GM21576 (cell line): Measurements from ENCODE around the gene KCNT1.

Experiments used
- ATAC-seq: cut with Tn5 transposase; IDR thresholded peaks from one replicate; pipeline ENCODE4 v1.9.1; 2021; ENCODE audit warnings: mild to moderate bottlenecking, moderate library complexity; ENCODE audit not compliant: unreplicated experiment

The KCNT1 gene

DNA sequence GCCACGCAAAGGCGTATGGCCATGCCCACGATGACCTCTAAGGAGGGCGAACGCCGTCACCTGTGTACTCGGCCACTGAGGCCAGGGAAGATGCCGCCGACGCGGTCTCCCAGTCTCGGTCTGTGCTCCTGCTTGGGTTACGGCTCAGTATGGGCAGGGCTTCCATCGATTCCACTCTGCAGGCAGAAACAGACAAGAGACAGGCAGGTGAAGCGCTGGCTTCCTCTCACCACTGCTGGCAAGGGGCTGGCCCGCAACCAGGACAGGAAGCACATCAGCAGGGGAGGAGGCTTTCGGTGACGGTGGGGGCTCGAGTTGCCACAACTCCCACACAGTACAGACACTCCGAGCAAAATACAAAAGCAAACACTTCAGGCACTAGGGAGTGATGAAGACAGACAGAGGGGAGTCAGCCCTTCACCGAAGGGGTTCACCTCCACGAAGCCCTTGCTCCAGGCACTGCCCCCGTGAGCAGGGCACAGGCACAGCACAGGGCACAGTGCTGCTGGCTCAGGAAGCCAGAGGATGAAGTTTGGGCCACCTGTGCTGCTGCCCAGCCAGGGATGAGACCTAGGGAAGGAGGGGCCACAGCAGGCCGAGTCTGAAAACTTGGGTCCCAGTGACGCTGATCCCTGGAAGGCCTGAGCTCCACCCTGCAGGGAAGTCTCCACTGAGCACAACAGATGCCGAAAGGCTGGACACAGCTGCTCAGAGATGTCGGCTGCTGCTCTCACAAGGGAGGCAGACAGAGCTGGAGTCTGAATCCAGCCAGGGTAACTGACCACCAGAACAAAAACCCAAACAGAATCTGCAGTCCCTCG, 114.1 kb downstream of the KCNT1 start:
- ATAC-seq, result no peak

DNA sequence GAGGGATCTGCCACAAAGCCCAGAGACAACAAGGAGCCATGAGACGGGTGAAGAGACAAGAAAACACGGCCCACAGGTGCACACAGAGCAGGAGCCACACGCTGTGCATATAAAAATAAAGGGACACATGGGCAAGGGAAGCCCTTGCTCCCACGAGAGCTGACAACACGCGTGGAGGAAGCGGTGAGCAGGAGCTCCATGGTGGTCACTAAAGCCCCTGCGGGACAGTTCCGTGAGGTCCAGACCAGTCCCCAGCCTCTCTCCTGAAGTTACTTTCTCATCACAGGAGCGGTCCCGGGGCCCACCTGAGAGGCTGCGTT, 114.6 kb downstream of the KCNT1 start:
- ATAC-seq, result no peak

DNA sequence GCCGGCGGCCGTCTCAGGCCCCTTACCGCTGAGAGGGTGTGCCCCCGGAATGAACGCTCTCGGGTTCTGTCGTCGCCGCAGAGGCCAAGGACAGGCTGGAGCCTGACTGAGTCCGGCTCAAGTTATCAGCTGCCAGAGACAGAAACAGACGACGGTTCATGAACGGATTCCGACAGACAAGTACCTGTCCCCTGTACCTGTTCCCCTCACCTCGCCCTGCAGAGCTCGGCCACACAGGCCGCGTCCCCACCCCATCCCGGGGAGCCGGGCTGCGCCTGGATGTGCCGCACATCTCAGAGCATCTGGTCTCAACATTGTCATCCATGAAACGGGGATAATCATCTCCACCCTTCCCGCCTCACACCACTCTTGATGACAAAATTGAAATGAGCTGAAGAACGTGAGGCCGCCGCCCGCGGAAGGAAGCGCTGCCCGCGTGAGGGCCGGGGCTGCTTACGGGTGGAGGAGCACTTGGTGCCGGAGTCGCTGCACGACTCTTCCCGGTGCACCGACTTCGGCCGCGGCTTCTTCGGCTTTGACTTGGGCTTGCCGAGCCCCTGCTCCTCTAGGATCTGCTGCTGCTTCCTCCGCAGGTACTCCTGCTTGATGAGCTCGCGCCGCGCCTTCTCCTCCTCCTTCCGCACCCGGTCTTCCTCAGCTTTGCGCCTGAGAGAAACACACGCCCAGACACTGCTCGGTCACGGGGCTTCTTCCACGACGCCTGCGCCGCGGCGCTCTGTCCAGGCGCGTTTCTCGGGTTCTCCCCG, 116.1 kb downstream of the KCNT1 start:
- ATAC-seq, result no peak

DNA sequence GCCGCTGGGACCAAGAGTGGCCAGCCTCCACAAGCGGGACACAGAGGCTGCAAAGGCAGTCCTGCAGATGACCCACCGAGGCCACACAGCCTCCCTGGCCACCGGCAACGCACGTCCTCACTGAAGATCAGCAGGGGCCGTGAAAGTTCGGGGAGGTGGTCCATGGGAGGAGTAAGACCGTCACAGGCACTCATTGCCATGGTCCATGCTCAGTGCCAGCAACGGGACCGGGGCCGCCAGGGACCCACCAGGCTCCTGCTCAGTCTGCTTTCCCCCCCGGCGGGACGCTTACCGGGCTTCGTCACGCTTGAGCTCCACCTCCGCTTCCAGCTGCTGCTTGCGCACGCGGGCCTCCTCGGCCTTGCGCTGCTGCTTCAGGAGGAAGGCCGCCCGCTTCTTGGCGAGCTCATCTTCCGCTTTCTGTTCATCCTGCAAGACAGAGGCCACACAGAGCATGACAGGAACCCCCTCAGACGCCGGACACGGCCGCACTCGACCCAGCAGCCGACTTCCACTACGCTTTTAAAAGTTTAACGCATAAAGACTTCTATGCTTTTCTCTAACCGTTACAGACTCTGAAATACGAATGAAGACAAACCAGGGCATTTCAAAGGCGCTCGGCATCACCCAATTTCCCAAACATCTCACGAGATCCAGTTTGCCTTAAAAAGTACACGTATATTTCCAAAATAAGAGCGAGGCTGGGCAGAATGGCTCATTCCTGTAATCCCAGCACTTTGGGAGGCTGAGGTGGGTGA, 116.9 kb downstream of the KCNT1 start:
- no peak for ATAC-seq

DNA sequence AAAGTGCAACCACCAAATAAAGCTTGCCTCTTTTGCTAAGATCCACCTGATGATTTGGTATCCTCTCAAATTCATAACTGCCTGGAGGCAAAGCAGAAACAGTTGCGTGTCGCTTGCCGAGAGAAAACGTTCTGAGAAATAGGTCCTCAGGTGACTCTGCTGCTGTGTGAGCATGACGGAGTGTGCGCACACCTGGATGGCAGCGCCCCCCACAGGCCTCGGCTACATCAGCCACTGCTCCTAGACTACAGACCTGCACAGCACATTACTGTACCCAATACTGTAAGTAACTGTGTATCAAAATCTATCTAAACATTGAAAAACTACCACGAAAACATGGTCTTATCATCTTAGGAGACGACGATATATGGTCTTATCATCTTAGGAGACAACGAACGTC, 117.9 kb downstream of the KCNT1 start:
- no peak for ATAC-seq

DNA sequence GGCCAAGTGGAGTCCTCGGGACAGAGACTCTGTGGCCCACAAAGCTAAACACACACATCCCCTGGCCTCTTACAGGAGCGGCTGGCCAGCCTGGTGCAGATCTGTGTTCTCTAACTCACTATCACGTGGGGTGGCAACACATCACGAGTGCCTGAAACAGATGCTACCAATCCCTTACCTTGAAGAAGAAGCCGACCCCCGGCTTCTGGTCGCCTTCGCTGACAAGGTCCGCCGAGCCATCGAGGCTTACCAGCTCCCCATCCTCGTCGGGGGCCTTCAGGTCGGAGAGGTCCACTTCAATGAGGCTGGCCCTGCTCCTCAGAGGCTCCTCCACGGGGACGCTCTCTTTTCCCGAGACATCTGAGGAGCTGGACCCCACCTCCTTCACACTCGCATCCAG, 118.7 kb downstream of the KCNT1 start:
- ATAC-seq, result no peak

DNA sequence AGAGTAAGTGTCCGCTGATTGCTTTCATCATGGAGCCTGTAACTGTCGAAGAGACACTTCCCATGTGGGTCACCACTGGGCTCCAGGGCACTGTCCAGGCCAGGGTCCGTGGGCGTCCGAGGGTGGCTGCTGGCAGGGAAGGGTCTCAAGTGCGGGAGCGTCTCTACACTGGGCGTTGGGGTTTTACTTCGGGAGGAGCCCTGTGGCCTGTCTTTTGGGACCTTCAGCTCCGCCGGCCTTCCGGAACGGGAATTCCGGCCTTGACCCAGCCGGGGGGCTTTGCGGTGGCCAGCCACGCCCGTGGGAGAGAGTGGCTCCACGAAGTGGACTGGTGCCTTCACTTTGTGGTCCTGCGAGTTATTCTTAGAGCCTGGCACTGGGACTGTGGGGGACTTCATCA, 119.1 kb downstream of the KCNT1 start:
- ATAC-seq, result no peak

DNA sequence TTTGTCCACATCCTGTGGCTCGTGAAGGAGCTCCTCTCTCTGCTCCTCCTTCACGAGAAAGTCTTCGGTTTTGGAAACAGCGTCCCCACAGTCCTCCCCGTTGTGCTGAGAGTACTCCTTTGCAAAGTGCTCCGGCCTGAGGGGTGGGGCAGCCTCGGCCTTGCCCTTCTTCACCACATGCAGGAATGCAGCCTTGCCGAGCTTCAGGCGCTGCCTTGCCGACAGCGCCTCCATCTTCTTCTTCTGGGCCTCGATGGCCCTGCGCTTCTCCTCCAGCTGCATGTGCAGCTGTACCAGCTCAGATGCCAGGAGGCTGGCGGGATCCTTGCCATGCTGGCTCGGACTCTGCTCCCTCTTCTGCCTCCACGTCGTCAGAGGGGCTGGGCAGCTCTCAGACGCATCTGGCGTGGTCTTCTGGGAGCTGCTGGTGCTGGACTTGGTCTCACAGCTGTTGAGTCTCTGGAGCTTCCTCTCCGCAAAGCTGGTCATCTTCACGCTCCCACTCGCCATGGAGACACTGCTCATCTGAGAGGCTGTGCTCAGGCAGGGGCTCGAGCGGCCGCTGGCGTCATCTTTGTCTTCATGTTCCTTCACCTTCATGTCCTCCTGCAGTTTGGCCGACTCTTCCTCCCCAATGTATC, 119.9 kb downstream of the KCNT1 start:
- no peak for ATAC-seq

DNA sequence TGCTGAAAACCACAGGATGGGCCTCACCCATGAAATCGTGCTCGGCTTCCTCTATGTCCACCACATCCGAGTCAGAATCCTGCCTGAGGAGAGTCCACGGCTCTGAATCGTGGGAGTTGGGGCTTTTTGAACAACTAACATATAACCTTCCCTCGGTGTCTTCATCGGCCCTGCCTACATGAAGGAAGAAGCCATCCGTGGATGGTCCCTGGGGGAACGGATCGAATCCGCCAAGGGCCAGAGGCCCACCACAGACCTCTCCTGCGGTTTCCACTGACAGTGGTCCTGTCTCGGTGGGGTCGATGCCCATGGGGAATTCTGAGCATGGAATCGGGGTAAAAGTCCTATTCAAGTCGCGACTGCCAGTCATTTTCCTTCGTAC, 120.4 kb downstream of the KCNT1 start:
- no peak for ATAC-seq

DNA sequence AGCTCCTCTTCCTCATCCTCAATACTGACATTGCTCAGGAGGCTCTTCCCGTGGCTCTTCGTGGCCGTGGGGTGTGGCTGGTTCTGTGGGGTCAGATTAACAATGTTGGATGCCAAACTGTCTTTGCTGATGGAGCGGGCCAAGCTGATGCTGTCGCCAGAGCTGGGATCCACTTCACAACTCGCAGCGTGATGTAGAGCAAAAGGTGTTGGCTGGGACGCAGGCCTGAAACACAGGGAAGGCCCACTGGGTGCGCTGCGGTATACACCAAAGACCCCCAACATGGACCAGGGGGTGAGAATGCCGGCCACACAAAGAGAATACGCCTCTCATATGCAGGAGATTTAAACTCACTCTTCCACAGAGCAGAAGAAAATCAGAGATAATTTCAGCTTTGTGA, 121.1 kb downstream of the KCNT1 start:
- ATAC-seq, result no peak

DNA sequence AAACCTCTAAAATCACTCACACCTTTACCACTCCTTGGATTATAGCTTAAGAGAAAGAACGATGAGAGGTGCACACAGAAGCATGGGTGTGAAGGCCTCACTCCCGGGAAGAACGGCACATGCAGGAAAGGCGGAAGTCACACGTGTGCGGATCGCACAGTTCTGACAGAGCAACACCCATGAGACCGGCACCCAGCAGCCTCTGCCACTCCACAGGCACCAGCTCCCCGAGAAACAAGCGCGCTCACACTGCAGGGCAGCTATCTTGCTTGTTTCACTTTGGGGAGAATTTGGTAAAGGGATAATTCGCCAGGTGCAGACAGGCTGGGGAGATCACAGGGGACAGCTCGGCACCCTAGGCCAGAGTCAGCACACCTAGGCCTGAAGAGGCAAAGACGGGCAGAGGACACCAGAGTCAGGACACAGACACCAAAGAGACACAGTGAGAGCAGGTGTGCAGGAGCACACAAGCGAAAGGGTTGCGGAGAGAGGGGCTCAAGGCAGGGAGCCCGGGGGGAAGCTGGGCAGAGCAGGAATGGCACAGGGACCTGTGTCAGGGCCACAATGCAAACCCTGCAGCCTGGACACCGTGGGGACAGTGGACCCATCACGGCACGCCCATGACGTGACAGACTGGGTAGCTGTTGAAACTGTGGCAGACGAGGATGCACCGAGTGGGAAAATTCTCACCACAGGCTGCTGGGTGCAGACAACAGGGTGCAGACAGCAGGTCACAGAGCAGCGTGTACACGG, 123.6 kb downstream of the KCNT1 start:
- ATAC-seq, result no peak

DNA sequence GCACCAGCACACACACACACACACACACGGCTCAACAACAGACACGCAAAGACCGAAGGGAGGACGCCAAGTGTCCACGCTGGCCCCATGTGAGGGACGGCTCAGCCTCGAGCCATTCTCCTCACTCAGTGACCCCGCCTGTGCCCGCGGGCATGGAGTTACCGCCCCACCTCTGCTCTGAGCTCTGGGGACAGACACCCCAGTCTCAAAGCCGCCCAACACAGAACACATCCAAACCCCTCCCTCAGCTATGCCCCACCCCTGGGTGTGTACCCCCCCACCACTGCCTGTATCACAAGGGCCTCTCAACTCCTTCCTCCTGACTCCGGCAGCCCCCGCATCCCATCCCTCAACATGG, 124.2 kb downstream of the KCNT1 start:
- ATAC-seq, result no peak

DNA sequence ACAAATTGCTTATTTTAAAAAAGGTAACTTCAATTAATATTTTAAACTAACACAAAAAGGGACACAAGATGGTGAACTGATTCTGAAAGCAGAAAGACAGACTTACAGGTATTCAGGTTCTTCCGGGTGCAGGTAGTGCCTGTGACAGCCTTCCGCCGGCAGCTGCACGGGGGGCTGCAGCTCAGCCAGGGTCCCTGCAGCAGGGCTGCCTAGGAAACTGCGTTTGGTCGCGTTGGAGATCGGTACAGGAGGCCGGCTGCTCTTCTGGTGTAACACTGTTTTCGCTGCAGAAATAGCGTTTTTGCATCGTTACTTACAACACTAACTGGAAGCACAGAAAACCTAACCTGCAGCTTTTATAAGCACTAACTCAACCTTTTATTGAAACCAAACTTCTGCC, 125.3 kb downstream of the KCNT1 start:
- no peak for ATAC-seq

DNA sequence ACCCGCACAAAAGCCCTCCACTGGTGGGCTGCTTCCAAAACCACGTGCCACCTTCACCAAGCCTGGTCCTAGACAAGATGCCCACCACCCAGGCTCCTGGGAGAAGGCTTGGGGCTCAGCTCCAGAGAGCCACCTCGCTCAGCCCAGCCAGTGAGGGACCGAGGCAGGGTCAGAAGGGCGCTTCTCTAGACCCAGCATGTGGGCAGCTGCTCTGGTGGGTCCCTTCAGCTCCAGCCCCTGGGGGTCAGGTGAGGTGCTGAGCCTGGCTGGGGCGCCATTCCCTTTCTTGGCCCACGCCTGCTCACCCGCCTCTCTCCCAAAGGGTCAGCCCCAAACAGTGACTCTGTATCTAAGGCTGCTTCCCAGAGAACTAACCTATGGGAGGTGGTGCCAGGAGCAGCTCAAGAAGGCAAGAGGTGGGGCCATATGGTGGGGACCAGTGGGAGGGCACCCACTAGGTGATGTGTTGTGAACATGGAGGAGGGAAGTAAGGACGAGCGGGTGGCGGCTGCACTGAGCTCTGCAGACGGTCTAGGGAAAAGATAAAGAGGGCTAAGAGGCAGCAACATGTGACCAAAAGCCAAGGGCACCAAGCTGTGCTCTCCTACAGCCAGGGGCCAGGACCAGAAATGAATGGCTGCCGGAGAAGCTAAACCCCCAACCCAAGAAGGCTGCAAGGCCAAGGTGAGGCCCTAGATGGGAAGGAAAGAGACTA, 126.0 kb downstream of the KCNT1 start:
- ATAC-seq, result no peak

DNA sequence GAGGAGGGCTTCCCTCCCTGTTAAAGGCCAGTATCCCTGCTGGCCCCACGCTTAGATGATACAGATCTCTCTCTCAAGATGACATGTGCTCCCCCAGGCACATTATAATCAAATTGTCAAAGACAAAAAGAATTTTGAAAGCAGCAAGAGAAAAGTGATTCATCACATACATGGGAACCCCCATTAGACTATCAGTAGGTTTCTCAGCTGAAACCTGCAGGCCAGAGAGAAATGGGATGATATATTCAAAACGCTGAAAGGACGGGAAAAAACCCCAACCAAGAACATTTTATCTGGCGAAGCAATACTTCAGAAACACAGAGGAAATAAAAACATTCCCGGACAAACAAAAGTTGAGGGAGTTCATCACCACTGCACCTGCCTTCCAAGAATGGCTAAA, 126.7 kb downstream of the KCNT1 start:
- ATAC-seq, result no peak

DNA sequence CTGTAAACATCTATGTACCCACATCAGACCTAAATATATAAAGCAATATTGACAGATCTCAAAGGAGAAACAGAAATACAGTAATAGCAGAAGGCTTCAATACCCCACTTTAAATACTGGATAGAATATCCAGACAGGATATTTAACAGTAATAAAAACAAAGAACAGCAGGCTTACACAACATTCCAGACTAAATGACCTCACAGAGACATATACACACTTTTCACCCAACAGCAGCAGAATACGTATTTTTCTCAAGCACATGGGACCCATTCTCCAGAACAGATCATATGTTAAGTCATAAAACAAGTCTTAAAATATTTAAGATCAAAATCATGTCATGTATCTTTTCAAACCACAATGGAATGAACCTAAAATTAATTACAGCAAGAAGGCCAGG, 128.5 kb downstream of the KCNT1 start:
- ATAC-seq, result no peak

DNA sequence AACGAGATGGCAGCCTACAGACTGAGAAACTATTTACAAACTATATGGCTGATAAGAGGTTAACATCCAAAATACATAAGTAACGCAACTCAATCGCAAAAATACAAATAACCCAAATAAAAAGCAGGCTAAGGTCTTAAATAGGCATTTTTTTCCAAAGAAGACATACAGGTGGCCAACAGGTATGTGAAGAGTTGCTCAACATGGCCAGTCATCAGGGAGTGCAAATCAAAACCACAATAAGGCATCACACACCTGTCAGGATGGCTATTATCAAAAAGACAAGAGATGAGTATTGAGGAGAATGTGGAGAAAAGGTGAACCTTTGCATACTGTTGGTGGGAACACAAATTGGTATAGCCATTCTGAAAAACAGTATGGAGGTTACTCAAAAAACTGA, 131.9 kb downstream of the KCNT1 start:
- no peak for ATAC-seq

DNA sequence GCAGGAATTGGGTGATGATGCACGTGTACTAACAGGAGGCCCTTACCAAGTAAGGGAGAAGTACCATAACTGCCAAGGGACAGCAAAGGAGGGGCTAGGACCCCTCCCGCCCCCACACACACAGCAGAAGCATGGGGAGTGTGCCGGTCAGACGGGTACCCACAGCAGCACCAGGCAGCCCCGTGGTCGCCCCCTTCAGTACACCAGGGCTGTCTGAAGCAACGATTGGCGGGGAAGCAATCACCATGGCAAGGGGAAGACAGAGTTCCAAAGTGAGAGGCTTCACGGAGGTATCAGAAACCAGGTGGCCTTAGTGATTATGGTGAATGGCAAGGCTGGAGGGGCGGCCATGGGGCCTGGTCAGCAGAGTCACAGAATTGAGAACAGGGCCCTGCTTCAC, 133.1 kb downstream of the KCNT1 start:
- no peak for ATAC-seq

DNA sequence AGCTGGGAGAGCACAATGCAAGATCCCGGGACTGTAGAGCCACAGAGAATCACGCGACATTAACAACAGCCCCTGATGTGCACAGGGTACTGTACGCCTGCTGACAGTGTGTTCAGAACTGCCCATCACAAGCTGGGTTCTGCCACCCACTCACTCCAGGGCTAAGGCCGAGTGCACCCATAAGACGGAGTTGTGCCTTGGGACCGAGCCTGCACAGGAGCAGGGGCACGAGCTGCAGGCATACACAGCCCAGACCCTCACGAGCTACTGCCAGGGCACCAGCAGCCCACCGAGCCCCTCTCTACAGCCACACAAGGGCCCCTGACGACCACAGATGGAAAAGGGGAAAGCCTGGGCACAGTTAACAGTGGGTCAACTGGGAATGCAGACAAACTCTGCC, 137.5 kb downstream of the KCNT1 start:
- no peak for ATAC-seq

DNA sequence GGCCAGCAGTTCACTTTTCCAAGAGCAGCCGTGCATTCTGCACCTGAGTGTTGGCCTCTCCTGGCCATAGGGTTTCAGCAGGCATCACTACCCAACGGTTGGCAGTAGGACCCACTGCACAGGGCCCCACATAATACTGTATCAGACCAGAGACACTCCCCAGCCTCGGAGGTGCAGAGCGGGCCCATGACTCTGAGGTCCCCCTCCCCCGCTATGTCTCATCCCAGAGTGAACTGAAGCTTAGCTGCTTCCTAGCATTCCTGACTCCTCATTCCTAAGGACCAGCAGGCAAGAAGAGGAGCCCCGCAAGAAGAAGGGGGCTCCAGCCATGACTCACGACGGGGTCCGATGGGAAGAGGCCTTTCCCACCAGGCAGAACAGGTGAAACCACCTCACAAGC, 138.1 kb downstream of the KCNT1 start:
- no peak for ATAC-seq
